Ectodermal cell (in vitro differentiated cells): ENCODE results near the gene SPATA16.
"Not testable (repeated sequence)": the region's sequence is repeated elsewhere in the genome, so short reads cannot be mapped to it uniquely, and the experiment has no call there.

Experiments used
- H3K27ac ChIP-seq: 2 replicates; pipeline ENCODE4 v1.7.0; 2013; ENCODE audit warnings: mild to moderate bottlenecking, low read depth, low read length; ENCODE audit not compliant: insufficient read depth, poor library complexity, severe bottlenecking
- H3K27me3 ChIP-seq: 2 replicates; pipeline ENCODE4 v1.7.0; 2013; ENCODE audit warnings: mild to moderate bottlenecking, low read length; ENCODE audit not compliant: insufficient read depth, control insufficient read depth, poor library complexity, severe bottlenecking
- H3K36me3 ChIP-seq: one replicate; pipeline ENCODE4 v1.7.0; 2013; ENCODE audit warnings: low read length; ENCODE audit not compliant: control insufficient read depth, insufficient read depth
- H3K4me1 ChIP-seq: one replicate; pipeline ENCODE4 v1.7.0; 2013; ENCODE audit warnings: low read length; ENCODE audit not compliant: control insufficient read depth, insufficient read depth
- H3K4me3 ChIP-seq: 2 replicates; pipeline ENCODE4 v1.7.0; 2013; ENCODE audit warnings: low read depth, low read length, control low read depth; ENCODE audit not compliant: insufficient read depth
- H3K9me3 ChIP-seq: 2 replicates; pipeline ENCODE4 v1.7.0; 2013; ENCODE audit warnings: mild to moderate bottlenecking, low read length, moderate library complexity; ENCODE audit not compliant: control insufficient read depth
- WGBS, 2 experiments: methylation state at CpG; one replicate each; pipeline ENCODE4 v1.1.7; 2013; ENCODE audit warnings: missing lambda C conversion rate in 2 of 2; 5-methylcytosine and 5-hydroxymethylcytosine counted together

Gene SPATA16

DNA sequence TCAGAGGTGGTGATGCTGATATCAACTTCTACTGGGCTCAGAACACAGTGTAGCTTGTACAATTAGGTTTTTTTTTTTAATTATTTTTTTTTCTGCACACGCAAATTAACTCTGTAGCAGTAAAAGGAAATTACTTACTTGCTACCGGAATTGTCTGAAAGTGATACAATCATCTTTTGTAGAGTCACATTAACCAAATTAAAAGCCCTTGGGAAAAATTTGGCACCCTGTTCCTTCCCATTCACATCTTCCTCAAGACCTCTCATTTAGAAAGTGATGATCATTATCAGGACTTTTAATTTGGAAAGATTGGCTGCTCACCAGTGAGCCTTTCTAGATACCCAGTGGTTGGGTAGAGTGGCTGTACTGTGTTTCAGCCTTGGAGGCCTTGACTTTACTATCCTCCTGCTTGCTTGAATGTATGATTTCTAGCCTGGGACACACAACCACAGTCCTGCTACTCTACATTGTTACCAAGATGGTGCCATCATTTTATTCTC is 232.2 kb downstream of the SPATA16 start:
- 88 to 93% methylated on average over 1 to 2 of the region's 2 CpGs for WGBS, 2 experiments
- Histone ChIP-seq H3K27ac (no peak overlapping the region), H3K27me3 (no peaks in the 10 kb centered on the region), H3K4me1 (no peaks in the 10 kb centered on the region), H3K36me3 (no peaks in the 10 kb centered on the region), H3K9me3 (no peaks in the 10 kb centered on the region), H3K4me3 (no peak overlapping the region)

DNA sequence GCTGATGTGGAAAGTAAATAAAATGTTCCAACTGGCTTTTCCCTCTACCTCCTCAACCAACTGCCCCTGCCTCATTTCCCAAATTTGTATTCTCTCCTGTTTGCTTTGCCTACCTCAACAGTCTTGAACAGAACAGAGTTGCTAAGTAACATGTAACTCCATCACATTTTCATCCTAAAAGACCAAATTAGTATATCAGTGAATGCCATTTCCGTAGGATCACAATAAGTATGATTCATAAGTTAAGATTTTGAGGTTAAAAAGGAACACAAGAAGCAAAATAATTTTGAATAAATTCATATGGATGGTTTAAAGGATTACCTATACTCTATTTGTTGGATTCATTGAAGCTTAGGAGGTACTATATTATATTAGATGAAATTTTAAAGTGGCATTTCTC is 235.6 kb downstream of the SPATA16 start:
- 100% methylated on average over 1 of the region's 1 CpG for WGBS, 2 experiments

GRCh38 chr3:172904711-172905373 is 236.2 kb downstream of the SPATA16 start:
- Histone ChIP-seq H3K4me1 (no peaks in the 10 kb centered on the region), H3K27me3 (no peaks in the 10 kb centered on the region), H3K27ac (no peak overlapping the region), H3K36me3 (no peaks in the 10 kb centered on the region), H3K9me3 (no peaks in the 10 kb centered on the region), H3K4me3 (no peak overlapping the region)
- 75 to 79% methylated on average over 9 of the region's 9 CpGs for WGBS, 2 experiments

More for the DNA sequence above, 235.6 kb downstream of the SPATA16 start:
- H3K9me3 ChIP-seq = no peaks in the 10 kb centered on the region
- no peaks in the 10 kb centered on the region for H3K36me3 ChIP-seq
- no peak overlapping the region for H3K4me3 ChIP-seq
- H3K27me3 ChIP-seq = no peaks in the 10 kb centered on the region
- no peak overlapping the region for H3K27ac ChIP-seq
- H3K4me1 ChIP-seq = no peaks in the 10 kb centered on the region

DNA sequence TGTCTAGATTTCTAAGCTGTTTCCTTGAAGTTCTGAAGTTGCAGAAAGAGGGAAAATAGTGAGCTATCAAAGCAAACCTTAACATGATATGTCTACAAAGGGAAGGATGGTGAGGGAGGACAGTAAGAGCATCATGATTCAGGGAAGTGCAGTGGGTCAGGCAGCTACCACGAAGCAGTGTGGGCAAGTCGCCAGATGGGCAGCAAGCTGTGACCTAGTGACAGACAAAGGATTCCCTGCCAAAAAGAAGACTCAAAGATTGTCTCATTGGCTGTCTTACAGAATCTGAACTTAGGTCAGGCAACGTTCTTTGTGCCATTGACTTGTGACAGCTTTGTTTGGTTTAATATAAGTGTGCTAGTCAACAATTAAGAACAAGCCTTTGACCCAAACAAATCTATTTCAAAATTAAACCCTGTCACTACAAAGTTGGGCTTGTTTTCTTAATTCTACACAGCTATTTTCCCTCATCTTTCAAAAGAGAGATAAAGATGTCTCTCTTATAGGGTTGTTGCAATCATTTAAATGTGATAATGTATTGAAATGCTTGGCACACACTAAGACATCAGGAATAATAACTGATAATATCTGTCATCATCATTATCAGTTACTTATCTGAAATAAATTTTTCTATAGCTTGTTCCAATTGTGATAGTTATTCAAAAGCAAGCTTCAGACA is 237.3 kb downstream of the SPATA16 start:
- Histone ChIP-seq H3K27me3 (no peaks in the 10 kb centered on the region), H3K36me3 (no peaks in the 10 kb centered on the region), H3K9me3 (no peaks in the 10 kb centered on the region), H3K4me1 (no peaks in the 10 kb centered on the region), H3K4me3 (no peak overlapping the region), H3K27ac (no peak overlapping the region)
- WGBS, 2 experiments = 76 to 80% methylated on average over 3 of the region's 3 CpGs

- 45 to 93% methylated on average over 1 to 2 of the region's 2 CpGs for WGBS, 2 experiments
- no peaks in the 10 kb centered on the region for H3K9me3 ChIP-seq
- H3K27ac ChIP-seq = no peak overlapping the region
- no peaks in the 10 kb centered on the region for H3K4me1 ChIP-seq
- no peak overlapping the region for H3K4me3 ChIP-seq
- no peaks in the 10 kb centered on the region for H3K27me3 ChIP-seq
- H3K36me3 ChIP-seq = no peaks in the 10 kb centered on the region
These were observed 248.9 kb downstream of the SPATA16 start for GRCh38 chr3:172892158-172892557.

DNA sequence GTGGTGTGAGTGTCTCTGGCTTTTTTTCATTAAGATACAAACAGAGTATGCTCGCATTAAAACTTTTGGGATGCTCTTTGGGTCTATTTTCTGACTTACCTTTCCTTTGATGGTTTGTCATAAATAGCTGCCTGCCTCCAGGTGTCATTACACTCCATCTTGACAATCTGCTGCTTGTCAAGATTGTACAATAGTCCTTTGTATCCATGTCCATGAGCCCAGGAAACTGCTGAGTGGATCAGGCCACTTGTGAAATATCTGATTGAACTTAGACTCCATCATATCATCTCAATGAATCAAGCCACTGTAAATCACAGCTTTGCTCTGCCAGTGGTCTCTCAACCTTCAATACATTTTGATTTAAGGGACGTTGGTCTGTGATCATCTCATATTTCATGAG is 255.3 kb downstream of the SPATA16 start:
- Histone ChIP-seq H3K36me3 (no peaks in the 10 kb centered on the region), H3K4me1 (no peaks in the 10 kb centered on the region), H3K27ac (no peak overlapping the region), H3K4me3 (no peak overlapping the region), H3K27me3 (no peaks in the 10 kb centered on the region), H3K9me3 (no peaks in the 10 kb centered on the region)
- 97 to 100% methylated on average over 1 of the region's 2 CpGs for WGBS, 2 experiments

DNA sequence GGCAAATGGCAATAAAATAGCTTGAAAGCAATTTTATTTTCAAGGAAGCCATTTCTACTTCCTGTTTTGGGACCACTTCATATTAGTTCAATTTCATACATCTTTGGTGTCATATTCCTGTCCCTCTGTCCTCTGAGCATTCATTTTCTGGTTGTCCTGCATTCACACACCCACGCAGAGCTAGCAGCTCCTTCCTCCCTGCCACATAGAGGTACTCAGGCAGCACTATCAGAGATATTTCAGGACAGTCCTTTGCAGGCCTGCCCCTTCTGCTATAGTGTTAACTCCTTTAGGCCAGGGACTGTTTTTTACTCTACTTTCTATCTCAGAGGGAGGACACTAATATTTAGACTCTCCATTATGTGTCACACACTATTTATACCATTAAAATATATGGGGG is 258.5 kb downstream of the SPATA16 start:
- no peaks in the 10 kb centered on the region for H3K27me3 ChIP-seq
- H3K4me3 ChIP-seq = no peak overlapping the region
- no peak overlapping the region for H3K27ac ChIP-seq
- H3K36me3 ChIP-seq = no peaks in the 10 kb centered on the region
- WGBS, 2 experiments = 91 to 93% methylated on average over 1 of the region's 1 CpG
- no peaks in the 10 kb centered on the region for H3K9me3 ChIP-seq
- no peaks in the 10 kb centered on the region for H3K4me1 ChIP-seq

DNA sequence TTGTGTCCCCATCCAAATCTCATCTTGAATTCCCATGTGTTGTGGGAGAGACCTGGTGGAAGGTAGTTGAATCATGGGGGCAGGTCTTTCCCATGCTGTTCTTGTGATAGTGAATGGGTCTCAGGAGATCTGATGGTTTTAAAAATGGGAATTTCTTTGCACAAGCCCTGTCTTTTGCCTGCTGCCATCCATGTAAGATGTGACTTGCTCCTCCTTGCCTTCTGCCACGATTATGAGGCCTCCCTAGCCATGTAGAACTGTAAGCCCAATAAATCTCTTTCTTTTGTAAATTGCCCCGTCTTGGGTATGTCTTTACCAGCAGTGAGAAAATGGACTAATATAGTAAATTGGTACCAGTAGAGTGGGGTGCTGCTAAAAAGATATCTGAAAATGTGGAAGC is 261.7 kb downstream of the SPATA16 start:
- WGBS, 2 experiments = 92 to 94% methylated on average over 2 of the region's 2 CpGs

GRCh38 chr3:172877011-172877410 is 264.0 kb downstream of the SPATA16 start:
- H3K27me3 ChIP-seq = no peaks in the 10 kb centered on the region
- H3K9me3 ChIP-seq = no peaks in the 10 kb centered on the region
- no peaks in the 10 kb centered on the region for H3K36me3 ChIP-seq
- H3K4me1 ChIP-seq = no peaks in the 10 kb centered on the region
- no peak overlapping the region for H3K27ac ChIP-seq
- 67% methylated on average over 4 of the region's 4 CpGs for WGBS, 2 experiments
- H3K4me3 ChIP-seq = no peak overlapping the region

More for the DNA sequence above, 261.7 kb downstream of the SPATA16 start:
- H3K27ac ChIP-seq, H3K9me3 ChIP-seq, H3K4me1 ChIP-seq, H3K36me3 ChIP-seq, H3K4me3 ChIP-seq, H3K27me3 ChIP-seq: not testable (repeated sequence)

DNA sequence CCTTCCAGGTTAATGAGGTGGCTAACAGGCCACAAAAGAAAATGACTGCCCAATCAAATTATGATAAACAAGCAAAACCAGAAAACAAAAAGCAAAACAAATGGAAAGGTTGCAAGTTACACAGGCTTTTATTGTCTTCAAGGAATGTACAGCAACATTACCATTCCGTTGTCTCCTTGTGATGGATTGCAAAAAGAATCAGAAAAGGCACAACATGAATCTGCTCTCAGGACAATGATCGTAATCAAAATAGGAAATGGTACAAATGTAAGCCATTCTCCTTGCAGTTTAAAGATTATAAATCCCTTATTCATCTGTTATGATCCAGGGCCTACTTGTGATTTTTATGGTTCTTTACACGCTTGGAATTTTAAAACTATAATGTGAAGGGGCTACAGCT is 264.7 kb downstream of the SPATA16 start:
- 60 to 67% methylated on average over 3 of the region's 3 CpGs for WGBS, 2 experiments
- Histone ChIP-seq H3K27me3 (no peaks in the 10 kb centered on the region), H3K4me1 (no peaks in the 10 kb centered on the region), H3K9me3 (no peaks in the 10 kb centered on the region), H3K4me3 (no peak overlapping the region), H3K36me3 (no peaks in the 10 kb centered on the region), H3K27ac (no peak overlapping the region)
